SHP77 (cell line): ENCODE data around the gene INSL6.
"Not testable (repeated sequence)": the region's sequence is repeated elsewhere in the genome, so short reads cannot be mapped to it uniquely, and the experiment has no call there.

Experiments used
- DNase-seq, 2 experiments: peaks; one replicate each; lab custom pipeline; 2025; lab: John Stamatoyannopoulos, UW

The INSL6 gene

GRCh38 chr9:5185220-5185840 lies at the start of gene INSL6:
Gene INSL6, minus strand, starts transcription at chr9:5185639. Its CDS starts 37 bp downstream, at chr9:5185602.
- DNase-seq: no peak

- no peak for DNase-seq
Observed at GRCh38 chr9:5231212-5231611, 45.8 kb upstream of the INSL6 start, which contains the start of gene INSL4. Gene INSL4, plus strand, starts transcription at chr9:5231419. Its CDS starts 105 bp downstream, at chr9:5231524.

GRCh38 chr9:5230554-5230953 lies 45.1 kb upstream of the INSL6 start:
- DNase-seq: no peak

GRCh38 chr9:5205071-5205470 lies 19.6 kb upstream of the INSL6 start:
- DNase-seq: no peak

- no peak for DNase-seq
Observed at GRCh38 chr9:5195463-5195862, 10.0 kb upstream of the INSL6 start.

- DNase-seq: no peak
Observed at GRCh38 chr9:5193345-5193744, 7.9 kb upstream of the INSL6 start.

GRCh38 chr9:5191985-5192384 lies 6.5 kb upstream of the INSL6 start:
- no peak for DNase-seq

- no peak for DNase-seq
Observed at GRCh38 chr9:5188060-5188984, 2.9 kb upstream of the INSL6 start.

GRCh38 chr9:5186416-5187169 lies 1.2 kb upstream of the INSL6 start:
- peak; percentile 18 to 41 for DNase-seq

GRCh38 chr9:5184776-5185175 lies 663 bp downstream of the INSL6 start:
- DNase-seq: no peak

- DNase-seq: not testable (repeated sequence)
Observed at GRCh38 chr9:5180631-5181030, 4.8 kb downstream of the INSL6 start.

- no peak for DNase-seq
Observed at GRCh38 chr9:5178126-5178805, 7.2 kb downstream of the INSL6 start.

- no peak for DNase-seq
Observed at GRCh38 chr9:5146241-5146640, 39.2 kb downstream of the INSL6 start.

- no peak for DNase-seq
Observed at GRCh38 chr9:5144217-5144616, 41.2 kb downstream of the INSL6 start.

GRCh38 chr9:5140151-5140550 lies 45.3 kb downstream of the INSL6 start:
- no peak for DNase-seq

- DNase-seq: no peak
Observed at GRCh38 chr9:5122516-5122915, 62.9 kb downstream of the INSL6 start.

GRCh38 chr9:5122116-5122515 lies 63.3 kb downstream of the INSL6 start:
- no peak for DNase-seq

GRCh38 chr9:5113994-5114748 lies 71.3 kb downstream of the INSL6 start:
- no peak for DNase-seq
